Sigmoid colon (tissue), 7 donors: ENCODE results near the gene S100P. TPM values are rescaled to one million over a fixed set of nuclear protein-coding genes. Genes with fewer than 3 reads are reported as not detected.

Experiments
- DNase-seq: peaks from one replicate; pipeline ENCODE4 v3.0.0-alpha.2; 2019
- H3K27ac ChIP-seq, 4 donors: fragments of 200-600 bp; sonication (generic); one replicate each; pipeline ENCODE4 v1.5.1; 2016 to 2019; ENCODE audit warnings: mild to moderate bottlenecking in 1 of 4
- H3K27me3 ChIP-seq, 3 donors: fragments of 200-600 bp; sonication (generic); one replicate each; pipeline ENCODE4 v1.5.1; 2019; ENCODE audit warnings: mild to moderate bottlenecking in 1 of 3
- H3K36me3 ChIP-seq, 4 donors: fragments of 200-600 bp; sonication (generic); one replicate each; pipeline ENCODE4 v1.5.1; 2016 to 2019
- H3K4me1 ChIP-seq, 4 donors: fragments of 200-600 bp; sonication (generic); one replicate each; pipeline ENCODE4 v1.5.1; 2017 to 2019
- H3K4me3 ChIP-seq, 4 donors: fragments of 200-600 bp; sonication (generic); one replicate each; pipeline ENCODE4 v1.5.1; 2017 to 2019; ENCODE audit warnings: mild to moderate bottlenecking in 2 of 4, moderate library complexity in 1 of 4
- H3K9me3 ChIP-seq, 4 donors: fragments of 200-600 bp in 3 of 4; sonication (generic) in 3 of 4; one replicate each; pipeline versions ENCODE4 v1.5.1 to v1.6.1; 2013 to 2019
- EP300 ChIP-seq, 4 donors: sonication (generic); formaldehyde crosslinking; IDR thresholded peaks; one replicate each; pipeline ENCODE4 v1.6.1; 2017; ENCODE audit warnings: antibody characterized with exemption in 4 of 4
- POLR2A ChIP-seq, 2 donors: fragments of 450-650 bp; IDR thresholded peaks; one replicate each; pipeline ENCODE4 v1.6.1; 2016; ENCODE audit warnings: antibody characterized with exemption in 2 of 2, mild to moderate bottlenecking in 2 of 2, moderate library complexity in 2 of 2
- POLR2AphosphoS5 ChIP-seq, 4 donors: sonication (generic); formaldehyde crosslinking; IDR thresholded peaks; one replicate each; pipeline ENCODE4 v1.6.1; 2017; ENCODE audit warnings: antibody characterized with exemption in 4 of 4
- WGBS, 2 donors: extraction: QIAGEN DNeasy Blood & Tissue Kit; methylation state at CpG; one replicate each; pipeline ENCODE4 v1.1.7; 2013; 5-methylcytosine and 5-hydroxymethylcytosine counted together
- intact Hi-C: fragments of 100-400 bp; cut with DNase I; formaldehyde crosslinking; loops from one replicate; pipeline ENCODE4 v1.15.1; 2023
- polyA plus RNA-seq, 3 donors: library from polyadenylated mRNA; stranded (reverse); fragments of 200-250 nt; gene quantifications; one replicate each; pipeline ENCODE4 v1.2.3, GENCODE V29; 2013
- total RNA-seq, 4 donors: library from RNA; depleted of rRNA; stranded (reverse); fragments of >200 nt; gene quantifications; one replicate each; pipeline ENCODE4 v1.1.0, GENCODE V29; 2016
- TF ChIP-seq, protein P1 (sequence below), 4 experiments: fragments of 450-650 bp in 3 of 4; fragments of 200-600 bp in 1 of 4; IDR thresholded peaks; one replicate each; pipeline ENCODE4 v1.5.1; 2016 to 2019; ENCODE audit warnings: antibody characterized with exemption in 4 of 4, mild to moderate bottlenecking in 3 of 4, moderate library complexity in 2 of 4
- donor health status: healthy with polysubstance abuse.
- donor health status: Bipolar disorder and iron deficiency.
- donor health status: healthy.

The S100P gene
- total and polyA plus RNA-seq, 7 donors = 0.41 to 488 (median 253) TPM; not detected in 3

GRCh38 chr4:6742989-6743388 is 49.3 kb downstream of the S100P start:
- H3K27me3 ChIP-seq = no peaks in the 10 kb centered on the region
- H3K4me3 ChIP-seq = no peak overlapping the region
- 84 to 88% methylated on average over 11 of the region's 11 CpGs for WGBS, 2 donors
- no peaks in the 10 kb centered on the region for H3K36me3 ChIP-seq
- H3K27ac ChIP-seq = no peak overlapping the region
- no peak for TF ChIP-seq POLR2AphosphoS5 (IDR thresholded peaks at IDR 0.05)
- no peak for TF ChIP-seq EP300 (IDR thresholded peaks at IDR 0.05)
- TF ChIP-seq, protein P1, sequence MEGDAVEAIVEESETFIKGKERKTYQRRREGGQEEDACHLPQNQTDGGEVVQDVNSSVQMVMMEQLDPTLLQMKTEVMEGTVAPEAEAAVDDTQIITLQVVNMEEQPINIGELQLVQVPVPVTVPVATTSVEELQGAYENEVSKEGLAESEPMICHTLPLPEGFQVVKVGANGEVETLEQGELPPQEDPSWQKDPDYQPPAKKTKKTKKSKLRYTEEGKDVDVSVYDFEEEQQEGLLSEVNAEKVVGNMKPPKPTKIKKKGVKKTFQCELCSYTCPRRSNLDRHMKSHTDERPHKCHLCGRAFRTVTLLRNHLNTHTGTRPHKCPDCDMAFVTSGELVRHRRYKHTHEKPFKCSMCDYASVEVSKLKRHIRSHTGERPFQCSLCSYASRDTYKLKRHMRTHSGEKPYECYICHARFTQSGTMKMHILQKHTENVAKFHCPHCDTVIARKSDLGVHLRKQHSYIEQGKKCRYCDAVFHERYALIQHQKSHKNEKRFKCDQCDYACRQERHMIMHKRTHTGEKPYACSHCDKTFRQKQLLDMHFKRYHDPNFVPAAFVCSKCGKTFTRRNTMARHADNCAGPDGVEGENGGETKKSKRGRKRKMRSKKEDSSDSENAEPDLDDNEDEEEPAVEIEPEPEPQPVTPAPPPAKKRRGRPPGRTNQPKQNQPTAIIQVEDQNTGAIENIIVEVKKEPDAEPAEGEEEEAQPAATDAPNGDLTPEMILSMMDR (IDR thresholded peaks at IDR 0.05) = no peak
- TF ChIP-seq POLR2A (IDR thresholded peaks at IDR 0.05) = no peak
- H3K9me3 ChIP-seq = no peaks in the 10 kb centered on the region
- DNase-seq = no peak
- intact Hi-C loops = no loop called here
- peaks cover 0 to 11% (median 2%) of the 10 kb centered on the region in 4 donors for H3K4me1 ChIP-seq

Other genes with a start within 250 kb of the S100P start
- gene PPP2R2C, start 221.3 kb upstream of the S100P start, total RNA-seq = 1 to 10 TPM in 3 of 4 donors, under 1 TPM in 1; 0.49 to 2.8 (median 1.3) TPM
- gene PPP2R2C, start 221.3 kb upstream of the S100P start, polyA plus RNA-seq = 1 to 10 TPM in 1 of 3 donors, not detected in 2; 1.1 TPM
- gene MAN2B2, start 118.7 kb upstream of the S100P start, total RNA-seq = 10 to 100 TPM; 12.7 to 24.3 (median 20.2) TPM
- gene MAN2B2, start 118.7 kb upstream of the S100P start, polyA plus RNA-seq = 10 to 100 TPM in 1 of 3 donors, 1 to 10 TPM in 2; 3.0 to 18.7 (median 3.0) TPM
- gene MRFAP1, start 53.2 kb upstream of the S100P start, total RNA-seq = 100 to 1,000 TPM; 196 to 226 (median 211) TPM
- gene MRFAP1, start 53.2 kb upstream of the S100P start, polyA plus RNA-seq = 100 to 1,000 TPM; 252 to 261 (median 259) TPM
- 10 to 100 TPM; 53.5 to 82.8 (median 64.8) TPM for gene MRFAP1L1, start 16.0 kb downstream of the S100P start, total RNA-seq
- 10 to 100 TPM; 40.7 to 49.0 (median 48.6) TPM for gene MRFAP1L1, start 16.0 kb downstream of the S100P start, polyA plus RNA-seq
- 10 to 100 TPM in 3 of 4 donors, 1 to 10 TPM in 1; 9.1 to 19.7 (median 14.6) TPM for gene BLOC1S4, start 22.3 kb downstream of the S100P start, total RNA-seq
- 10 to 100 TPM; 12.4 to 14.1 (median 13.2) TPM for gene BLOC1S4, start 22.3 kb downstream of the S100P start, polyA plus RNA-seq
- gene KIAA0232, start 88.8 kb downstream of the S100P start, total RNA-seq = 10 to 100 TPM; 23.8 to 67.9 (median 46.2) TPM
- 10 to 100 TPM in 1 of 3 donors, 1 to 10 TPM in 2; 7.8 to 15.5 (median 9.7) TPM for gene KIAA0232, start 88.8 kb downstream of the S100P start, polyA plus RNA-seq
- 10 to 100 TPM; 26.3 to 46.4 (median 32.6) TPM for gene TBC1D14, start 215.9 kb downstream of the S100P start, total RNA-seq
- gene TBC1D14, start 215.9 kb downstream of the S100P start, polyA plus RNA-seq = 10 to 100 TPM; 19.2 to 38.5 (median 22.2) TPM